HG03432 (cell line): Measurements from ENCODE around the gene EME2.

Source experiments
- ATAC-seq: cut with Tn5 transposase; IDR thresholded peaks from one replicate; pipeline ENCODE4 v1.9.1; 2021; ENCODE audit warnings: mild to moderate bottlenecking, moderate library complexity; ENCODE audit not compliant: unreplicated experiment

Gene EME2

DNA sequence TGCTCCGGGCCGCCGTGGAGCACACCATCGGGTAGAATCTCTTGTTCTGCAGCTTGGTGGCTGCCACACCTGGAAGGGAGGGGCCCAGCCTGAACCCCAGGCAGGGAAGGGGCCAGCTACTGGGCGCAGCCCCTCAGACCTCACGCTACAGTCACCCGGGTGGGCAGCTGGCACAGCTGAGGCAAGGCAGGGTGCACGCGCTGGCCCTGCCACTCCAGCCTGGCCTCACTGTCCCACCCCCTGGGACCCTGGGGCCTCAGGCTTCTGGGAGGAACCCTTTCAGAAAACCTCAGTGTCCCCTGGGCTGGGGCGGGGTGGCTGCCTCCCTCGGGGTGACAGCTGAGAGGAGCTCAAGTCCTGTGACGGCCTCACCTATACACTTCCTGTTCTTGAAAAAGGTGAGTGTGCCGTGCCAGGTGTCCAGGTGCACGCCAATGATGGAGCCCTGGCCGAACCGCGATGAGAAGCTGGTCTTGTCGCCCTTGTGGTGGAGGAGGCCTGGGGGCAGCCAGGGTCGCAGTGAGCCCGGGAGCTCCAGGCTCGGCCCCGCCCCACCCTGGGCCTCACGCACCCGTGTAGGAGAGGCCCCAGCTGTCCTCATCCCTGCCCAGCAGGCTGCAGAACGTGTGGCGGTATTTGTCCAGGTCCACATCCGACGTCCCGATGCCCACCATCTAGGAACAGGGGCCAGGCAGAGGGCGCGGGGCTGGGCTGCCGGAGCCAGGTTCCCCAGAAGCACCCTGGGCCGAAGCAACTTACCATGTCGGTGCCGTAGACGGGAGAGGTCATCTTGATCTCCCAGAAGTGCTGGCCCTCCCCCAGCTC lies 5.0 kb downstream of the EME2 start:
- ATAC-seq: no peak

DNA sequence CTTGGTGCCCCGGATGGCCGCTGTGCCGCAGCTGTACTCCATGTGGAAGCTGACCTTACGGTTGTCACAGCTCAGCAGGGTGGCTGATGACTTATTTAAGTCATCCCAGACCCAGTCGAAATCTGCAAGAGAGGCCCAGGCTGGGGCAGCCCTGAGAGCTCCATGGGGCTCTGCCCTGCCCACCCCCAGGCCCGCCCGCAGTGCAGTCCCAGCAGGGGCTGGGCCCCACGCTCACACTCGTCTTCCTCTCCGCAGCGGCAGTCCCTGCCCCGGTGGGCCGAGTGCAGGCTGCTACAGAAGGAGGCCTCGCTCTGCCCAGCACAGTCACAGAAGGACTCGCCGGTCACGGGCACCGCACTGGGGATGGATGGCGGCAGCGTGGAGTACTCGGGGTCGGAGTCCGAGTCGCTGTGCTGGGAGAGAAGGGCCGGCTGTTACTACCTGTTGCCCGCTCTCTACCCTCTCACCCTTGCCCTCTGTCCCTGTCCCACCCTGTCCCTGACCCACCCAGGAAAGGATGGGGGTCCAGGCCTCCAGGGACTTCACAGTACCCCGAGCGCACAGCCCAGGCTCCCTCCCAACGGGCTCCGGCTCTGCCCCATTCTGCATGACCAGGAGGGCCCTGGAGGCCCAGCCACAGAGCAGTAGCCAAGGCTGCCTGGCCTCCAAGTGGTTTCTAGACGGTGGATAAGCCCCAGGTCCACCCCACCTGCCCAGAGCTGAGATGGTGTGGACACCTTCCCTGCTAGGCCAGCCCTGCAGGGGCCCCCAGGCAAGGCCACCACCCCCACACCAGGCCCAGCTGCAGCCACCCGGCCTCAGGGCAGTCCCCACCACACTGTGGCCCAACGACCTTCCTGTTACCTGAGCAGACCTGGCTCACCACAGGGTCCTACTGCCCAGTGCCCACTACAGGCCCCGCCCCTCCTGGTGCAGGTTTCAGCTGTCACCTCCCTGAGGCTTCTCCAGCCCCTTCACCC lies 5.9 kb downstream of the EME2 start:
- ATAC-seq: no peak

DNA sequence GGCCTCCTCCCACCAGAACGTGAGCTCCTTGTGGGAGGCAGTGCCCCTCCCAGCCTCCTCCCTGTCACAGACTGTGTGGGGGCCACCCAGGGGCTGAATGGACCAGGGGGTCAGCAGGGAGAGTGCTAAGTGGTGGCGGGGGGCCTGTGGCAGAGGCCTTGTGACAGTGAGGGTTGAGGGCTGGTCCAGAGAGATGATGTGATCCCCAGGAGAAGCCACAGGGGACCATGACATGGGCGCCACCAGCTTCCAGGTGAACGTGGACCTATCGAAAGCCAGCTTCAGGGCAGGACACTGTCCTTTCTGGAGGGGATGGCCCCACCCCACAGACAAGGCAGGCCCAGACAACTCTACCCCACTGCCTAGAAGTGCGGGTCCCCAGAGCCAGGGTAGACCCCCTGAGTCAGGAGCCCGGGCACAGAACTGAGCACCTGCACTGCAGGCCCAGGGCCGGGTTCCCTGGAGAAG lies 6.7 kb downstream of the EME2 start:
- ATAC-seq: no peak

DNA sequence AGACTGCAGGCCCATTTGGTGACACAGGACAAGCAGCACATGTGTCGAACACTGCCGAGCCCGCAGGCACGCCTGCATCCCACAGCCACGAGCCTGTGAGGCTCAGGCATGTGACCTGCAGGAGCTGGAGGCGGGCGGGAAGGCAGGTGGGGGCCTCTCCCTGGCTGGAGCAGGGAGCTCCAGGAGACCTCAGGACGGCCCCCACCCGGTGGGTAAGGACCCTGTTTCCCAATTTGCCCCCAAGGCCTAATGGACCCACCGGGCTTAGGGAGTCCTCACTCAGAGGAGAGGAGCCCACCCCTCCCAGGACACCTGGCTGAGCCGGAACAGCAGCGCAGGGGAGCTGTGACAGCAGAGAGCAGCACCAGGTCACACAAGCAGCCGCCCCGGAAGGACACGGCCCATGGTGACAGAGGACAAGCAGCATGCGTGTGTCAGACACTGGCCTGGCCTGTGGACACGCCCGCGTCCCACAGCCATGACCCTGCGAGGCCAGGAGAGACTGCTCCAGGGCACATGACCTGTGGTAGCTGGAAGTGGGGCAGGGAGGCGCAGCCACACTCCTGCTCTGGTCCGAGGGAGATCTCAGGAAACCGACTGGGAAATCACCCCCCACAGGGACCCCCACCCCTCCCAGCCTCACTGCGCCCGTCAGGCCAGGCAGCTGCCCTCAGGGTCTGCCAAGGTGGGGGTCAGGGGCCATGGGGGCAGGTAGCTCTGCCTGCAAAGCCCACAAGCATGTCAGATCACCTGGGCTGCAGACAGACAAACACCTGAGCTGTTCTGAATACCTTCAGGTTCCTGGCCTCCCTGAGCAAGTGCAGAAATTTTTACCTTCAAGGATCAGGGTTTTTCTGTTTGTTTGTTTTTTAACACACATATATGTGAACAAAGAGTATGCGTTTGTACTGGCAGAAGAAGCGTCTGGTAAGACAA lies 7.4 kb downstream of the EME2 start:
- no peak for ATAC-seq

DNA sequence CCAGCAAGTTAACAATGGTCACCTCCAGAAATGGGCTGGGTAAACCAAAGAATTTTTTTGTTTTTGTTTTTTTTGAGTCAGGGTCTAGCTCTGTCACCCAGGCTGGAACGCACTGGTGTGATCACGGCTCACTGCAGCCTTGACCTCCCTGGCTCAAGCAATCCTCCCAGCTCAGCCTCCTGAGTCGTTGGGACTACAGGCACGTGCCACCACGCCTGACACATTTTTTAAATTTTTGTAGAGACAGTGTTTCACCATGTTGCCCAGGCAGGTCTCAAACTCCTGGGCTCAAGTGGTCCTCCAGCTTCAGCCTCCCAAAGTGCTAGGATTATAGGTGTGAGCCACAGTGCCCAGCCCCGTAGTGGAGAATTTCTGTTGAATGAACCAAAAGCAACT lies 8.1 kb downstream of the EME2 start:
- no peak for ATAC-seq

DNA sequence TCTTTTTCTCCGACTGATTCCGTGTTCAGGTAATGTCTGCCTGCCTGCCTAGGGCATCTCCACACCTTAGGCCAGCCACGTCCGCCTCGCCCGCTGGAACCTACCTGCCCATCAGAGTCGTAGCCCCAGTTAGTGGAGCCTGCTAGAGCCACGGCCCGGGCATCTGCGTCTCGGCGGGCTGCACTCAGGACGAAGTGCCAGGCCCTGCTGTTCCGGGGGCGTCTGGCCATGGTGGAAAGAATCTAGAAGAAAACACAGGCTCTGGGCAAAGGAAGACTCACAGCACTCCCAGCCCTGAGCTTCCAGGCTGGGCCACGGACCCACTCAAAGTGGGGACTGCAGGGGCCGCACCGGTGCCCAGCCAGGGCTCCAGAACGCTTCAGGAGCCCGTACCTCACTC lies 8.6 kb downstream of the EME2 start:
- ATAC-seq: no peak

DNA sequence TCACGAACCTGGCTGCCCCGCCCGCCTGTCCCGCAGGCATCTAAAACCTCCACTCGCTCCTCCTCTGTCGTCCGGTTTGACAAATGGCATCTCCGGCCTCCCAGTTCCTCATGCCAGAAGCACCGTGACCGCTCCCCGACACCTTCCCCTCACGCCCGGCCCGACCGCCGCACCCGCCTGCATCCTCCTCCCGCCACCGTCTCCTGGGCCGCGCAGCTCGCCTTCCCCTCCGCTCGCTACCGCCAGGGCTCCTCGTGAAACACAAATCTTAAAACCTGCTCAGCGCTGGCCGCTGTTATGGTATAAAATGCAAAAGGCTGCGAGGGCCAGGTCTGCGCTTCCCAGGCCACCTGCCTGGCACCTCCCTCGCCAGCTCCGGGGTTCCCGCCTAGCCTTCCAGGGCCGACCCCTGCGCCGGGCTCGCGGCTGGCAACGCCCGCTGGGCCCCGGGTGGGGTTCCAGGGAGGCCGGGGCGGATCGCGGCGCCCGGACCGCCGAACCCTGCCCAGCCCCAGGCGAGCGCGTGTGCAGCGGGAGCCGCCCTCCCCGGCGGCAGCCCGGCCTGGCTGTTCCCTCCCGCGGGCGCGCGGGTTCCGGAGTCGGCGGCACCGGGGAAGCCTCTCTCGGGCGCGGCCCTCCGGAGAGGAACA lies 9.3 kb downstream of the EME2 start:
- peak; percentile 16 for ATAC-seq

DNA sequence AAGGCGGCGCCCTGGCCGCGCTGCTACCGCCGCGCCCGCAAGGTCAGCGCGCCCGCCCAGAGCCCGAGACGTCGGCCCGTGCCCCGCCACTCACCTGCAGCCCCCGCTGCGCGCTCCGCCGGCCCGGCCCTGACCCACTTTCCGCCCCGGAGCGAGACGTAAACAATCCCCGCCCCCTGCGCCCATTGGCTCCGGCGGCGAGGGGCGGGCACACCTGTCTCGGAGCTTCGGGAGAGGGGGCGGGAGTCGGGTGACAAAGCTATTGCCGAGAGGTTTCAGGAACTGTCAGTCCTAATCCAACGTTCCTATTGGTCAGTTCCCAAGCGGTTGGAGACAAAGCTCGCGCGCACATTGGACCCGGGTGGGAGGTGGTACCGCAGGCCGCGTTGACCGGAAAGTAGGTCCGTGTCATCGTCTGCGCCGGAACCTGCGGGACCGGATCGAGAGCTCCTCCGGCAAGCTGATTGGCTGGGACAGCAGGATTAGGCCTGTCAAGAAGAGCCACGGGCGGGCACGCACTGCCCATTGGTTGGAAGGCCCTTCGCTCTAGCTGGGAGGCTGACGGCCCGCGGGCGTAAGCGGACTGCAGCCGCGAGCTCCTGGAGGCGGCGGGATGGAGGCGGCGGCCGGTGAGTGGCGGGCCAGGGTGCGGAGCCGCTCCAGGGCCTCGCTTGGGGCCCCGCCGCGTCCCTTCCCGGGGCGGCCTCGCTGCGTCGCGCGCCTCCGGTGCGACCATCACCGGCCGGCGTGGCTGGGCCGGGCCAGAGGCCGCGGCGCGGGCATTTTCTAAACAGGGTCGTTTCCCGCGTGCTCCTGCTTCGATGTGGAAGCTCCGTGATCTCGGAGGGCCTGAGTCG lies 10.0 kb downstream of the EME2 start, which contains the start of the genes NUBP2 and SPSB3:
TSS of gene NUBP2 (plus strand) at position 553 of the 857 bp plus-strand sequence. CDS start at position 614, 61 bp downstream.
TSS of gene SPSB3 (minus strand) at position 164 of the 857 bp plus-strand sequence. CDS start 1,088 bp downstream, outside the sequence.
- peak; percentile 78 for ATAC-seq

DNA sequence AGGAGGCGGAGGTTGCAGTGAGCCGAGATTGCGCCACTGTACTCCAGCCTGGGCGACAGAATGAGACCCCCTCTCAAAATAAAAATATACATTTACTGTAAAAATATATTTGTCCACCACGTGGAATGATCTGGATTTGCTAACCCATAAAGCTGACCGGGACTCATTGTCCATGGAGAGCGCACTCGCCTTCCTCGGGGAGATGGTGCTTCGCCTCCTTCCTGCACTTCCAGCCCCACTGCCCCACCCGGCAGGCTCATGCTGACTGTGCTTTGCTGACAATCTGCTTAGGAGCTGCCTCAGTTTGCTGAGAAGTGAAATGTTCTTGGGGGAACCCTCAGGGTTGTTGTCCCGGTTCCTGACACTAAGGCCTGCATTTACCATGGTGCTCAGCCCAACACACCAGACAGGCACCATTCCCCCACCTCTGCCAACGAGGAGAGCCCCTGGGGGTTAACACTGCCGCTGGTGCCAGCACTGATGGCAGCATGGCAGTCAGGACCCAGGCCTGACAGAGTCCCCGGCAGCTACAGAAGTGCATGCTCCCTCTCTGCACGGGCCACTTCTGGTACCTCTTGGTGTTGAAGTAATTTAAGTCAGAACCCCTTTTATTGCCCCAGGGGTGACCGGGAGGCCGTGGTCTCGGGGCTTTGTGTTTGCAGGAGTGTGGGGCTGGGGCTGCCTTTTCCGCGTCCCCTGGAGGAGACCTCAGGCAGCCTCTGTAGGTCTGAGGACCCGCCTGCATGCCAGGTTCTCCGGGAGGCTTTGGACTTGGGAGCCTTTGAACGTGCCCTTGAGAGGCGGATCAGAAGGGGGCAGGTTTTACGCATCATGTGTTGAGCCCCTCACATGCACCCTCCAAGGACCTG lies 12.6 kb downstream of the EME2 start:
- no peak for ATAC-seq

DNA sequence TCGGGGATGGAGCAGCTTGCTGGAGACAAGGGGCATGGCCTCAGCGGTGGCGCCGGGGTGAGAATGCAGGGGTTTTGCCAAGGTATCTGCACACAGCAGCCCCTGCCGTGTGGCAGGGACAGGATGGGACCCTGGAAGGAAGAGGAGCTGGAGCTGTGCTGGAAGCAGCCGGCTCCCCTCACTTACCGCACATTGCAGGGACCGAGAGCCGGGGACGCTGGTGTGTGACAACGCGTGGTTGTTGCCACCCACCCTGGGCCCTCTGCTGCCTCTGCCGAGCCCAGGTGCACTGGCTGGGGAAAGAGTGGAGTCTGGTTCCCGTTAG lies 13.2 kb downstream of the EME2 start:
- ATAC-seq: no peak

DNA sequence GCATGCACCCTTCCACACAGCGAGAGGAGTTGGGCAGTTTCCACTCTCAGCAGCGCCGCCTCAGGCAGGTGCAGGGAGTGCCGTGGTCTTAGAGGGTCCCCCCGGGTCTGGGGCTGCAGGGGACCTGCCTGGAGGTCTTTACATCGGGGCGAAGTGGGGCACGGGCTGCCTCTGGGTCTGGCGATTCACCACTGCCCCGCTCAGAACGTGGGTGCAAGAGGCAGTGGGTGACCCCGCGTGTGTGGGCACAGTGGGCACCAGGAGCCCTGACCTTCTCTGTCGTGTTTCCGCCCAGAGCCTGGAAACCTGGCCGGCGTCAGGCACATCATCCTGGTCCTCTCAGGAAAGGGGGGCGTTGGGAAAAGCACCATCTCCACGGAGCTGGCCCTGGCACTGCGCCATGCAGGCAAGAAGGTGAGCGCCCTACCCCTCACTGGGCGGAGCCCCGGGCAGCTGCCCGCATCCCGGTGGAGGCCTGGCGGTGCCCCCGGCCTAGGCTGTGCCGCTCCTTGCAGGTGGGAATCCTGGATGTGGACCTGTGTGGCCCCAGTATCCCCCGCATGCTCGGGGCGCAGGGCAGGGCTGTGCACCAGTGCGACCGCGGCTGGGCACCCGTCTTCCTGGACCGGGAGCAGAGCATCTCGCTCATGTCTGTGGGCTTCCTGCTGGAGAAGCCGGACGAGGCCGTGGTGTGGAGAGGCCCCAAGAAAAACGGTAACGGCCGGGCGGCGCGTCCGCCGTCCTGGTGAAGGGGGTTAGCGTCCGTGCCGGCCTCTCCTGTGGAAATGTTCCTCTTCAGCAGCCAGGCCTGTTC lies 13.8 kb downstream of the EME2 start:
- no peak for ATAC-seq

DNA sequence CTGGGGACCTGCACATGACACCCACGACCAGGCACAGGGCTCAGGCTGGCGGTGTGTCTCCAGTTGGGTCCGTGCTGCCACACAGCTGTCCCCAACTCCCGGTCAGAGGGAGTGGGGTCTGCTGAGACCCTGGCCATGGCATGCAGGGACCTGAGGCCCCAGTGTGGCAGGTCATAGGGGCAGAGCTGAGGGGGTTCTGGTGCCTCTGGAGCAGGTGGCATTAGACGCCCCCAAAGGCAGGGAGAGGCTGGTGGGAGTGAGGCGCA lies 14.4 kb downstream of the EME2 start:
- no peak for ATAC-seq

DNA sequence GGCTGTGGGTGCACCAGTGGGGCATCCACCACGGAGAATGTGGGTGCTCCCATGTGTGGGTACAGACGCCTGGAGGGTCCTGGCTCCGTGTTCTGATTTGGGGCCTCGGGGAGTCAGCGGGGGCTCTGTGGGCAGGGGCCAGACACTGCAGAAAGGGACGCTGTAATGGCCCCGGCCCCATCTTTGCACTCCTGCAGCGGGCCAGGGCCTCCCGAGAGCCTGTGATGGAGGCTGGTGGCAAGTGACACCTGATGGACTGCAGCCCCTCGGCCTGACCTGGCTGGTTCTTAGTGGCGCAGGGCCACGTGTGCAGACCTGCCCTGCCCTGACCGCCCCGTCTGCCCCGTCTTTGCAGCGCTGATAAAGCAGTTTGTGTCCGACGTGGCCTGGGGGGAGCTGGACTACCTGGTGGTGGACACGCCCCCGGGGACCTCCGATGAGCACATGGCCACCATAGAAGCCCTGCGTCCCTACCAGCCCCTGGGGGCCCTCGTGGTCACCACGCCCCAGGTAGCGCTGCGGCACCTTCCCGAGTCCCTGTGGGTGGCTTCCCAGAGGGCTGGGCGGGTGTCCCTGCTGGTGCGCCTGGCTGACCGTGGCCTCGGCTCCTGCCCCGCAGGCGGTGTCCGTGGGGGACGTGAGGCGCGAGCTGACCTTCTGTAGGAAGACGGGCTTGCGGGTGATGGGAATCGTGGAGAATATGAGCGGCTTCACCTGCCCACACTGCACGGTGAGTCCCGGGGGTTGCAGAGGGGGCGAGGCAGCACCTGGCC lies 14.9 kb downstream of the EME2 start:
- ATAC-seq: no peak

DNA sequence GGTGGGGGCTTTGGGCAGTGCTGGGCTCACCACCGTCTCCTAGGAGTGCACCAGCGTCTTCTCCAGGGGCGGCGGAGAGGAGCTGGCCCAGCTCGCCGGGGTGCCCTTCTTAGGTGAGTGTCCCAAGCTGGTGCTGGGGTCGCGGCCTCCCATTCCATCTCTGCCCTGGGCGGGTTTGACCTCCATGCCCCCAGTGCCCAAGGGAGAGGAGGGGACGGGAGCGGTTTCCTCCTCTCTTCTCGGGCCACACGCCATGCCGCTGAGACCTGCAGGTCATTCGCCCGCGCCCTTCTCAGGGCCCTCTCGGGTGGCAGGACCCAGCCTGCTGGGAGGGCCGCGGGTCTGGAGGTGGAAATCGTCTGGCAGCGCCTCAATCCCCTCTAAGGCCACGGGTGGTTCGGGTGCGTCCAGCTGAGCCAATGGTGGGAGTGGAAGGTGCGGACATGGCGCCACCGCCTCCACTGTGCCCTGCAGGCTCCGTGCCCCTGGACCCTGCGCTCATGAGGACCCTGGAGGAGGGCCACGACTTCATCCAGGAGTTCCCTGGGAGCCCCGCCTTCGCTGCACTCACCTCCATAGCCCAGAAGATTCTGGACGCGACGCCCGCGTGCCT lies 15.6 kb downstream of the EME2 start:
- ATAC-seq: no peak

DNA sequence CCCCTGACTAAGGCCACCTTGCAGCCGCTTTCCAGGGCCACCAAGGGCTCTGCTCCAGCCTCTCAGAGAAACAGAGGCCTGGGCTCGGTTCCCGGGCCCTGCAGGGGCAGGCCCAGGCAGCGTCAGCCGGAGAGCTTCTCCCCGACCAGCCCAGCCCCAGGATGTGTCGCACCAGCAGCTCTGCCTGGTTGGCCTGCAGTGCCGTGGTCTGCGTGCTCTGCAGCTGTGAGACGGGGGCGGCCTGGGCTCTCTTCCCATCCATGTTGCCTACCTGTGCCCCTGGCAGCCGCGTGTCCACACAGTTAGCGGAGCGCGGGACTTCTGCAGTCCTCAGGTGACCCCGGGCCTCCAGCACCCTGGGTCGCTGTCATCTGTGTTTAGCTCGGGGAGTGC lies 16.1 kb downstream of the EME2 start:
- ATAC-seq: no peak

DNA sequence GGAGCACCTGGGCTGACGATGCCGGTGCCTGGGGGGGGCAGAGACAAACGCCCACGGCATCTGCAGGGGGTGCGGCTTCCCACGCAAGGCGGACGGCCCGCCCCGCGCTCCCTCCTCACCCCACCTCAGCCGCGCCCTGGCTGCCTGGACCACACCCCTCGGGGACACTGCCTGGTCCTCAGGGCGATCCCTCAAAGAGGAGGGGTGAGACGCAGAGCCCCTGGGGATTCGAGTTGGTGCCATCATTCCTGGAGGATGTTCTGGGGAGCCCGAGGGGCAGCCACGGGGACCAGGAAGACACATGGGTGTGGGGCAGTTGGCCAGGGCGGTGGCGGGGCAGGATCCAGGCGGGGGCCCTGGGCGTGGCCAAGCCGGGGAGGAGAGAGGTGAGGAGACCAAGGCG lies 17.0 kb downstream of the EME2 start:
- ATAC-seq: no peak

DNA sequence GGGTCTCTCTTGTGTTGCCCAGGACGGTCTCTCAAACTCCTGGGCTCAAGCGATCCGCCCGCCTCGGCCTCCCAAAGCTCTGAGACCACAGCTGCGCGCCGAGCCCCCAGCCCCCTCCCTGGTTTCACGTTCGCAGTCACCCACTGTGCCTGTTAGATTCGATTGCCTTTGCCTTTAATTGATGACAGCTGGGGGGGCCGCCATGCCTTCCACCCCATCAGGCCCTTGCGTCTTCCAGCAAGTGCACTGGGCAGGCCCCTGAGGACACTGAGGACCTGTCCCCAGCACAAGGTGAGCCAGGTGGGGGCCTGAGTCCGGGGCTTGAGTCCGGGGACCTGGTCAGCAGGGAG lies 17.6 kb downstream of the EME2 start:
- ATAC-seq: no peak
